ENCODE data around the gene SDR9C7.

- no peak for TF ChIP-seq CTCF (IDR thresholded peaks at IDR 0.05)
- TF ChIP-seq POLR2A (IDR thresholded peaks at IDR 0.05), result no peak
These were observed 14.2 kb upstream of the SDR9C7 start for GRCh38 chr12:56948457-56948777.
